ENCODE data around the gene NAV2. TPM values are rescaled to one million over a fixed set of nuclear protein-coding genes. Genes with fewer than 3 reads are reported as not detected.

The NAV2 gene
- total and polyA plus RNA-seq, 12 donors, result 6.9 to 34.7 (median 20.2) TPM

DNA sequence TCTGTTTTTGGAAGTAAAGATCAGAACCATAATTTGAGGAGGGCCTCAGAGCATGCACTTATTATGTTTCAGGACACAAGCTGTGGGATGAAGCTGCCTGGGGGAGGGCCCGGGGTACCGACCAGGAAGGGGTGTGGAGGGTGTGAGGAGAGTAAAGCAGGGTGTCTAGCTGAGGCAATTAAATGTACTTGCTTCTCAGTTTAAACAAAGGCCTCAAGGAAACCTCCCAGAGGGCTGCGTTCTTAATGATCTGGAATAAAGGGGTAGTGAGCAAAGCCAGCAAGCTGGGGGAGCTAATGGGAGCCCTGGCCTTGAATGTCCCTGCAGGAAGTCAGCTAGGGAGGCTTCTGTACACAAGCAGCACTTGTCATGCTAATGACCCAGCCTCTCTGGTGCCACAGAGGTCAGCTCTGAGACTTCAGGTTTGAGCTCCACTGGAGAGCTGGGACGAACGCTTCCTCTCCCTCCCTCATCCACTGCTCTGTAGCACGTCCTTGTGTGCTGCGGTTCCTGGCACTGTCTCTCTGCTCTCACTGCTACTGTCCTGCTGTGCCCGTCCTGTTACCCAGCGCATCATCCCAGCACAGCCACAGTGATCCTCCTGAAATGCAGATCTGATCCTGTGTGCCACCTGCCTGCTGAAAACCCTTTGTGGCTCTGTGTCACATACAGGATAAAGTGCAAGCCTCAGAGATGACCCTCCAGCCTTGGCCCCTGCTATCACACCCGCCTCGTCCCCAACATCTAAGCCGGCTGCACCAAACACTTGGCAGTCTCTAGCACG lies 287.9 kb downstream of the NAV2 start:
- Histone ChIP-seq H3K27me3 (no peaks in the 10 kb centered on the region), H3K9me3 (no peaks in the 10 kb centered on the region), H3K4me3 (no peak overlapping the region), H3K36me3 (no peaks in the 10 kb centered on the region), H3K4me1 (peaks cover 13 to 77% (median 30%) of the 10 kb centered on the region in 9 donors), H3K27ac (peak overlapping the region; percentile 2 to 70 (median 60))
- intact Hi-C loops (cut with DNase I), result no loop called here
- no peak for TF ChIP-seq CTCF (IDR thresholded peaks at IDR 0.05)
- WGBS, 2 donors, result 28 to 43% methylated on average over 13 of the region's 13 CpGs
- peak; percentile 29 to 30 for DNase-seq
- peak; percentile 61 to 86 (median 76) for ATAC-seq

GRCh38 chr11:20002312-20003216 lies 289.9 kb downstream of the NAV2 start:
- WGBS, 2 donors, result 77 to 80% methylated on average over 12 of the region's 12 CpGs
- Histone ChIP-seq H3K4me1 (peaks cover 13 to 77% (median 26%) of the 10 kb centered on the region in 9 donors), H3K9me3 (no peaks in the 10 kb centered on the region), H3K27ac (peak overlapping the region in 6 of 10 donors; percentile 35 to 61 (median 46)), H3K27me3 (no peaks in the 10 kb centered on the region), H3K36me3 (no peaks in the 10 kb centered on the region), H3K4me3 (no peak overlapping the region)
- peak in 3 of 8 donors; percentile 11 to 30 (median 24) for ATAC-seq
- no peak for DNase-seq
- no peak for TF ChIP-seq CTCF (IDR thresholded peaks at IDR 0.05)
- intact Hi-C loops (cut with DNase I), result no loop called here

- Histone ChIP-seq H3K9me3 (no peaks in the 10 kb centered on the region), H3K4me3 (no peak overlapping the region), H3K27ac (peak overlapping the region in 4 of 10 donors; percentile 35 to 53 (median 46)), H3K4me1 (peaks cover 13 to 78% (median 29%) of the 10 kb centered on the region in 9 donors), H3K27me3 (no peaks in the 10 kb centered on the region), H3K36me3 (no peaks in the 10 kb centered on the region)
- intact Hi-C loops (cut with DNase I), result no loop called here
- TF ChIP-seq CTCF (IDR thresholded peaks at IDR 0.05), result no peak
- ATAC-seq (no peak), DNase-seq (no peak)
- 81 to 94% methylated on average over 4 of the region's 4 CpGs for WGBS, 2 donors
Observed at GRCh38 chr11:20003351-20003750, 290.7 kb downstream of the NAV2 start.

GRCh38 chr11:20004866-20005265 lies 292.2 kb downstream of the NAV2 start:
- Histone ChIP-seq H3K4me1 (peaks cover 13 to 83% (median 38%) of the 10 kb centered on the region in 9 donors), H3K27me3 (no peaks in the 10 kb centered on the region), H3K27ac (no peak overlapping the region), H3K9me3 (no peaks in the 10 kb centered on the region), H3K4me3 (no peak overlapping the region), H3K36me3 (no peaks in the 10 kb centered on the region)
- ATAC-seq (no peak), DNase-seq (no peak)
- no peak for TF ChIP-seq CTCF (IDR thresholded peaks at IDR 0.05)
- intact Hi-C loops (cut with DNase I), result loop anchor here in 2 of 10 donors (5.0 kb wide), 1 partner anchor 42 kb away; no protein-coding TSS in a partner anchor
- WGBS, 2 donors, result 85% methylated on average over 3 of the region's 3 CpGs

Measured in heart right ventricle (tissue), 16 donors.